H9 (cell line): Measurements from ENCODE around the gene EBLN2. TPM values are rescaled to one million over a fixed set of nuclear protein-coding genes. Genes with fewer than 3 reads are reported as not detected.

ENCODE experiments used
- DNase-seq: peaks from one replicate; pipeline ENCODE4 v3.0.0-alpha.2; 2017
- H2AFZ ChIP-seq: one replicate; pipeline ENCODE4 v1.6.1; 2013; ENCODE audit warnings: mild to moderate bottlenecking, low read length, control low read depth, moderate library complexity
- H2AK5ac ChIP-seq: 2 replicates; pipeline ENCODE4 v1.6.1; 2013; ENCODE audit warnings: low read length, control low read depth, mixed read lengths; ENCODE audit not compliant: insufficient read length
- H2BK120ac ChIP-seq: one replicate; pipeline ENCODE4 v1.6.1; 2013; ENCODE audit warnings: low read depth, mild to moderate bottlenecking, low read length, control low read depth, inconsistent platforms; ENCODE audit not compliant: poor library complexity, severe bottlenecking
- H2BK12ac ChIP-seq: 2 replicates; pipeline ENCODE4 v1.6.1; 2013; ENCODE audit warnings: low read length, control low read depth, mixed read lengths, low read depth; ENCODE audit not compliant: insufficient read length
- H2BK15ac ChIP-seq: 2 replicates; pipeline ENCODE4 v1.6.1; 2013; ENCODE audit warnings: low read depth, low read length, control low read depth
- H2BK20ac ChIP-seq: one replicate; pipeline ENCODE4 v1.6.1; 2013; ENCODE audit warnings: low read depth, mild to moderate bottlenecking, low read length, control low read depth, inconsistent platforms; ENCODE audit not compliant: poor library complexity, severe bottlenecking
- H2BK5ac ChIP-seq: 2 replicates; pipeline ENCODE4 v1.6.1; 2013; ENCODE audit warnings: low read length, control low read depth, mixed read lengths; ENCODE audit not compliant: insufficient read length
- H3K14ac ChIP-seq: 2 replicates; pipeline ENCODE4 v1.6.1; 2013; ENCODE audit warnings: low read length, control low read depth; ENCODE audit not compliant: insufficient read depth
- H3K18ac ChIP-seq: 2 replicates; pipeline ENCODE4 v1.6.1; 2013; ENCODE audit warnings: low read depth, mild to moderate bottlenecking, mixed read lengths, low read length, control low read depth; ENCODE audit not compliant: insufficient read length
- H3K23ac ChIP-seq: 2 replicates; pipeline ENCODE4 v1.6.1; 2013; ENCODE audit warnings: low read length, control low read depth, mixed read lengths, low read depth; ENCODE audit not compliant: insufficient read length
- H3K23me2 ChIP-seq: 2 replicates; pipeline ENCODE4 v1.6.1; 2013; ENCODE audit warnings: low read depth, mild to moderate bottlenecking, mixed read lengths, low read length, control low read depth; ENCODE audit not compliant: insufficient read length, poor library complexity, severe bottlenecking
- H3K27ac ChIP-seq: 2 replicates; pipeline ENCODE4 v1.5.1; 2013; ENCODE audit warnings: low read length, control low read depth, mixed read lengths, low read depth; ENCODE audit not compliant: insufficient read length
- H3K27me3 ChIP-seq: 2 replicates; pipeline ENCODE4 v1.6.1; 2013; ENCODE audit warnings: low read length, control low read depth, inconsistent platforms; ENCODE audit not compliant: insufficient read depth
- H3K4ac ChIP-seq: 2 replicates; pipeline ENCODE4 v1.6.1; 2013; ENCODE audit warnings: low read depth, mild to moderate bottlenecking, control low read depth, inconsistent platforms, low read length, moderate library complexity
- H3K4me1 ChIP-seq: 2 replicates; pipeline ENCODE4 v1.6.1; 2013; ENCODE audit warnings: low read length, control low read depth, inconsistent platforms; ENCODE audit not compliant: insufficient read depth
- H3K4me2 ChIP-seq: 2 replicates; pipeline ENCODE4 v1.6.1; 2013; ENCODE audit warnings: low read length, control low read depth, mixed read lengths; ENCODE audit not compliant: insufficient read length, insufficient read depth
- H3K56ac ChIP-seq: 2 replicates; pipeline ENCODE4 v1.6.1; 2013; ENCODE audit warnings: low read depth, mild to moderate bottlenecking, mixed read lengths, low read length, control low read depth; ENCODE audit not compliant: insufficient read length
- H3K79me1 ChIP-seq: 2 replicates; pipeline ENCODE4 v1.6.1; 2013; ENCODE audit warnings: low read depth, mild to moderate bottlenecking, moderate library complexity, low read length, control low read depth, inconsistent platforms; ENCODE audit not compliant: insufficient read depth, poor library complexity, severe bottlenecking
- H3K79me2 ChIP-seq: 2 replicates; pipeline ENCODE4 v1.6.1; 2013; ENCODE audit warnings: low read length, control low read depth, inconsistent platforms; ENCODE audit not compliant: insufficient read depth
- H3K9ac ChIP-seq: 2 replicates; pipeline ENCODE4 v1.6.1; 2013; ENCODE audit warnings: low read length, control low read depth, mixed read lengths; ENCODE audit not compliant: insufficient read length; ENCODE audit errors: extremely low read depth
- H3K9me3 ChIP-seq: one replicate; pipeline ENCODE4 v1.6.1; 2013; ENCODE audit warnings: low read depth, low read length, inconsistent platforms; ENCODE audit not compliant: control insufficient read depth
- H3T11ph ChIP-seq: one replicate; pipeline ENCODE4 v1.6.1; 2013; ENCODE audit warnings: mild to moderate bottlenecking, low read length, control low read depth, inconsistent platforms
- H4K20me1 ChIP-seq: one replicate; pipeline ENCODE4 v1.6.1; 2013; ENCODE audit not compliant: control insufficient read depth, insufficient read length, insufficient read depth
- H4K5ac ChIP-seq: 2 replicates; pipeline ENCODE4 v1.6.1; 2013; ENCODE audit warnings: low read depth, mild to moderate bottlenecking, mixed read lengths, low read length, control low read depth; ENCODE audit not compliant: insufficient read length
- H4K8ac ChIP-seq: replicated peaks from 2 replicates; pipeline ENCODE4 v1.6.1; 2013; ENCODE audit warnings: low read length, control low read depth, mixed read lengths, low read depth; ENCODE audit not compliant: insufficient read length
- H4K91ac ChIP-seq: 2 replicates; pipeline ENCODE4 v1.6.1; 2013; ENCODE audit warnings: low read depth, mild to moderate bottlenecking, moderate library complexity, mixed read lengths, low read length, control low read depth; ENCODE audit not compliant: insufficient read length
- H3K27ac Mint-ChIP-seq, 3 experiments: 2 replicates in 2 of 3; 3 replicates in 1 of 3; pipeline ENCODE4 v1.8.0; 2020 to 2021; ENCODE audit warnings: mixed read lengths in 3 of 3, mild to moderate bottlenecking in 1 of 3, moderate library complexity in 1 of 3
- H3K27me3 Mint-ChIP-seq: 2 replicates; pipeline ENCODE4 v1.8.0; 2021; ENCODE audit warnings: low read depth, mild to moderate bottlenecking, moderate library complexity, mixed read lengths
- H3K36me3 Mint-ChIP-seq, 3 experiments: 2 replicates in 2 of 3; 3 replicates in 1 of 3; pipeline ENCODE4 v1.8.0; 2020 to 2021; ENCODE audit warnings: low read depth in 3 of 3, mixed read lengths in 3 of 3; ENCODE audit not compliant: insufficient read depth in 1 of 3
- H3K4me1 Mint-ChIP-seq, 2 experiments: 2 replicates each; pipeline ENCODE4 v1.8.0; 2020; ENCODE audit warnings: mixed read lengths in 2 of 2
- H3K4me3 Mint-ChIP-seq, 2 experiments: 2 replicates in 1 of 2; 3 replicates in 1 of 2; pipeline ENCODE4 v1.8.0; 2020 to 2021; ENCODE audit warnings: mild to moderate bottlenecking in 2 of 2, mixed read lengths in 2 of 2, moderate library complexity in 1 of 2
- H3K9me3 Mint-ChIP-seq, 2 experiments: 2 replicates in 1 of 2; 3 replicates in 1 of 2; pipeline ENCODE4 v1.8.0; 2020; ENCODE audit warnings: mild to moderate bottlenecking in 2 of 2, mixed read lengths in 2 of 2, moderate library complexity in 1 of 2
- CTCF ChIP-seq: fragments of 200-600 bp; sonication (generic); conservative IDR thresholded peaks from 3 replicates; pipeline ENCODE4 v1.8.0; 2021; ENCODE audit warnings: antibody characterized with exemption, mild to moderate bottlenecking
- WGBS: extraction: QIAGEN DNeasy Blood & Tissue Kit; methylation state at CpG from one replicate; pipeline ENCODE4 v1.1.7; 2013; ENCODE audit warnings: missing lambda C conversion rate, low lambda C conversion rate, mixed read lengths; ENCODE audit not compliant: insufficient read length; ENCODE audit errors: extremely low coverage; 5-methylcytosine and 5-hydroxymethylcytosine counted together
- total RNA-seq: library from RNA; stranded (reverse); gene quantifications from 2 replicates; pipeline ENCODE4 v1.2.1, GENCODE V29; 2021

EBLN2 gene
- total RNA-seq, 1 experiment from 2014 or later, result 6.1 TPM

- H3K27ac ChIP-seq, result no peak overlapping the region
- H3K23me2 ChIP-seq, result no peaks in the 10 kb centered on the region
- Mint-ChIP-seq H3K27me3 (no peaks in the 10 kb centered on the region), H3K27ac (peak overlapping the region in 1 of 3 experiments; percentile 78; a peak in 2 of 7 replicates), H3K36me3 (peaks cover 0 to 4% (median 0%) of the 10 kb centered on the region in 3 experiments; a peak in 1 of 7 replicates), H3K4me1 (peaks cover 23 to 31% of the 10 kb centered on the region in 2 experiments), H3K9me3 (no peaks in the 10 kb centered on the region), H3K4me3 (no peak overlapping the region)
- H3K23ac ChIP-seq, result no peak overlapping the region
- no peak overlapping the region for H3K9ac ChIP-seq
- H2BK15ac ChIP-seq, result no peak overlapping the region
- H3K4ac ChIP-seq, result no peak overlapping the region
- H4K5ac ChIP-seq, result peak overlapping the region; percentile 81
- H2BK120ac ChIP-seq, result no peak overlapping the region
- H3K14ac ChIP-seq, result no peak overlapping the region
- no peaks in the 10 kb centered on the region for H3K9me3 ChIP-seq
- no peak for DNase-seq
- no peaks in the 10 kb centered on the region for H4K20me1 ChIP-seq
- no peak overlapping the region for H3K18ac ChIP-seq
- no peak overlapping the region for H4K8ac ChIP-seq
- H3K79me1 ChIP-seq, result no peaks in the 10 kb centered on the region
- H3K4me1 ChIP-seq, result peaks cover 6% of the 10 kb centered on the region; the same call in 1 of the 2 replicates
- no peaks in the 10 kb centered on the region for H3K27me3 ChIP-seq
- TF ChIP-seq CTCF, result no peak
- no CpG with 5 or more reads among the region's 1 CpG for WGBS
- no peaks in the 10 kb centered on the region for H3K79me2 ChIP-seq
- no peak overlapping the region for H3T11ph ChIP-seq
- H2BK12ac ChIP-seq, result no peak overlapping the region
- no peak overlapping the region for H2AFZ ChIP-seq
- H3K56ac ChIP-seq, result no peak overlapping the region
- H2BK20ac ChIP-seq, result no peak overlapping the region
- no peak overlapping the region for H4K91ac ChIP-seq
- H2BK5ac ChIP-seq, result no peak overlapping the region
- no peak overlapping the region for H3K4me2 ChIP-seq
- H2AK5ac ChIP-seq, result peak overlapping the region; percentile 62
These were observed 10.5 kb downstream of the EBLN2 start for GRCh38 chr3:73071952-73072351.
